MM.1S (cell line): ENCODE results near the gene ADAP1.

ENCODE experiments used
- DNase-seq: peaks from one replicate; pipeline ENCODE4 v3.0.0-alpha.2; 2015
- H2AFZ ChIP-seq: fragments of 300-600 bp; sonication (generic); 2 replicates; pipeline ENCODE4 v1.6.0; 2016; ENCODE audit warnings: antibody characterized with exemption, low read length
- H3F3A ChIP-seq: fragments of 300-600 bp; sonication (generic); 2 replicates; pipeline ENCODE4 v1.6.1; 2016; ENCODE audit warnings: mild to moderate bottlenecking, antibody characterized with exemption, low read length, moderate library complexity, mixed read lengths; ENCODE audit not compliant: insufficient read depth
- H3K27ac ChIP-seq: fragments of 300-600 bp; sonication (generic); 2 replicates; pipeline ENCODE4 v1.5.1; 2016; ENCODE audit warnings: mild to moderate bottlenecking, low read length
- H3K27me3 ChIP-seq: fragments of 300-600 bp; sonication (generic); replicated peaks from 2 replicates; pipeline ENCODE4 v1.6.0; 2016; ENCODE audit warnings: low read length; ENCODE audit not compliant: insufficient read depth
- H3K36me3 ChIP-seq: fragments of 300-600 bp; sonication (generic); replicated peaks from 2 replicates; pipeline ENCODE4 v1.6.1; 2016; ENCODE audit warnings: mild to moderate bottlenecking, low read length, mixed read lengths; ENCODE audit not compliant: insufficient read depth
- H3K4me1 ChIP-seq: fragments of 300-600 bp; sonication (generic); 2 replicates; pipeline ENCODE4 v1.6.1; 2016; ENCODE audit warnings: low read length, mixed read lengths
- H3K4me2 ChIP-seq: fragments of 300-600 bp; sonication (generic); 2 replicates; pipeline ENCODE4 v1.6.0; 2016; ENCODE audit warnings: low read depth, low read length
- H3K4me3 ChIP-seq: fragments of 300-600 bp; sonication (generic); 2 replicates; pipeline ENCODE4 v1.5.1; 2016; ENCODE audit warnings: low read length, mixed read lengths
- H3K79me2 ChIP-seq: fragments of 300-600 bp; sonication (generic); 2 replicates; pipeline ENCODE4 v1.6.1; 2016; ENCODE audit warnings: mixed run types, low read length, mixed read lengths
- H3K9ac ChIP-seq: fragments of 300-600 bp; sonication (generic); 2 replicates; pipeline ENCODE4 v1.6.1; 2016; ENCODE audit warnings: low read length, mixed read lengths
- H3K9me2 ChIP-seq: fragments of 300-600 bp; sonication (generic); replicated peaks from 2 replicates; pipeline ENCODE4 v1.6.1; 2016; ENCODE audit warnings: mild to moderate bottlenecking, low read length, mixed read lengths; ENCODE audit not compliant: insufficient read depth
- H3K9me3 ChIP-seq: fragments of 300-600 bp; sonication (generic); replicated peaks from 2 replicates; pipeline ENCODE4 v1.6.1; 2016; ENCODE audit warnings: mild to moderate bottlenecking, low read length, mixed read lengths; ENCODE audit not compliant: insufficient read depth
- H4K20me1 ChIP-seq: fragments of 300-600 bp; sonication (generic); 2 replicates; pipeline ENCODE4 v1.6.1; 2016; ENCODE audit warnings: mild to moderate bottlenecking, low read length, moderate library complexity, mixed read lengths; ENCODE audit not compliant: insufficient read depth
- CTCF ChIP-seq: fragments of 300-600 bp; sonication (generic); IDR thresholded peaks from 2 replicates; pipeline ENCODE4 v1.5.1; 2016; ENCODE audit warnings: antibody characterized with exemption, low read length, mixed read lengths
- EZH2 ChIP-seq: fragments of 300-600 bp; sonication (generic); optimal IDR thresholded peaks from 2 replicates; pipeline ENCODE3; 2017; ENCODE audit warnings: low read depth, mild to moderate bottlenecking, antibody characterized with exemption, low read length, mixed read lengths
- EZH2phosphoT487 ChIP-seq: fragments of 300-600 bp; sonication (generic); IDR thresholded peaks from 2 replicates; pipeline ENCODE4 v1.6.1; 2018; ENCODE audit warnings: antibody characterized with exemption, low read length

Gene ADAP1

DNA sequence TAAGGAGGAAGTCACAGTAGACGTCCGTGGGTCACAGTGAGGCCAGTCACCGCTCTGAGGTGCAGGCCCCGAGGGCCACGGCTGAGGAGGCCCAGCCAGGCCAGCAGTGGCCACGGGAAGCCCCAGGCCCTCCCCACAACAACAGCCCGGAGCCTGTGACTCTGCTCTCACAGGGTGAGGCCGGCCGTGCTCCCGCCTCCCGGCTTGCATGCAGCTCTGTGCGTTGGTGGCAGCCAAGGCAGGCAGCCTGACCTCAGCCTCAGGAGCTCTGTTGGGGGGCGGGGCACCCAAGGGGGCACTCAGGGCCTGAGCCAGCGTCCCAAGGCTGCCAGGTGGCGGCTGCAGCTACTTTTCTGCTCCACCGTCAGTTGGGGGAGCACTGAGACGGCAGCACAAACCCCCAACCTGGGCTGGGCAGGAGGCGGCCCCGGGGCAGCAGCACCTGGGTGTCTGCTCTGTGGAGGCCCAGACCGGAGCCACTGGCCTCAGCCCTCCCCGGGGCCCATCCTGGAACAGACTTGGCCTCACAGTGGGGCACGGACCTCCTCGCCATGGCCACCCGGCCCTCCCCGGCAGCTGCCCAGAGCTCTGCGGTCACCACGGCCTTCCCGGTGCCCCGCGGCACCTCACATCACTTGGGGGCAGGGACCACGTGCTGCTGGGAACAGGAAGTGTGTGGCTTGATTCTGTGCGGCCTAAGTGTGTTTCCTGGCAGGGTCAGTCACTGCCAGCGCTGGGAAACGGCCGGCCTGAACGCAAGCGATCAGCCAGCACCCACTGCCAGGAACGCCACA, 41.8 kb upstream of the ADAP1 start:
- Histone ChIP-seq H3F3A (no peaks in the 10 kb centered on the region), H3K36me3 (no peaks in the 10 kb centered on the region), H3K9ac (no peak overlapping the region), H3K4me3 (no peak overlapping the region), H3K4me1 (no peaks in the 10 kb centered on the region), H2AFZ (no peak overlapping the region), H4K20me1 (no peaks in the 10 kb centered on the region), H3K9me3 (no peaks in the 10 kb centered on the region), H3K79me2 (no peaks in the 10 kb centered on the region), H3K27me3 (no peaks in the 10 kb centered on the region), H3K27ac (no peak overlapping the region), H3K9me2 (no peaks in the 10 kb centered on the region), H3K4me2 (no peak overlapping the region)
- TF ChIP-seq EZH2 (no peak), CTCF (no peak), EZH2phosphoT487 (no peak)
- DNase-seq = no peak

GRCh38 chr7:995571-995970, 41.1 kb upstream of the ADAP1 start:
- H3K27me3 ChIP-seq = no peaks in the 10 kb centered on the region
- H3K4me2 ChIP-seq = no peak overlapping the region
- H3K9me3 ChIP-seq = no peaks in the 10 kb centered on the region
- no peaks in the 10 kb centered on the region for H3K79me2 ChIP-seq
- no peaks in the 10 kb centered on the region for H3K4me1 ChIP-seq
- no peak overlapping the region for H3K27ac ChIP-seq
- H3K9ac ChIP-seq = no peak overlapping the region
- no peak overlapping the region for H2AFZ ChIP-seq
- no peak for DNase-seq
- no peaks in the 10 kb centered on the region for H3K36me3 ChIP-seq
- no peaks in the 10 kb centered on the region for H3K9me2 ChIP-seq
- no peaks in the 10 kb centered on the region for H3F3A ChIP-seq
- no peaks in the 10 kb centered on the region for H4K20me1 ChIP-seq
- TF ChIP-seq EZH2 = no peak
- no peak for TF ChIP-seq EZH2phosphoT487
- no peak overlapping the region for H3K4me3 ChIP-seq

- DNase-seq = no peak
- Histone ChIP-seq H2AFZ (no peak overlapping the region), H3K9me3 (no peaks in the 10 kb centered on the region), H3K27me3 (no peaks in the 10 kb centered on the region), H3K79me2 (no peaks in the 10 kb centered on the region), H4K20me1 (no peaks in the 10 kb centered on the region), H3K4me2 (no peak overlapping the region), H3K36me3 (no peaks in the 10 kb centered on the region), H3F3A (no peaks in the 10 kb centered on the region), H3K4me3 (no peak overlapping the region), H3K4me1 (no peaks in the 10 kb centered on the region), H3K27ac (no peak overlapping the region), H3K9me2 (no peaks in the 10 kb centered on the region), H3K9ac (no peak overlapping the region)
- TF ChIP-seq EZH2phosphoT487 = no peak
- TF ChIP-seq CTCF = no peak
- TF ChIP-seq EZH2 = no peak
Observed at GRCh38 chr7:994592-995308, 40.3 kb upstream of the ADAP1 start.
